Muscle layer of duodenum (tissue), 2 donors: ENCODE measurements around the gene NDUFV2.
"Not testable (repeated sequence)": the region's sequence is repeated elsewhere in the genome, so short reads cannot be mapped to it uniquely, and the experiment has no call there.

Source experiments
- H3K27ac ChIP-seq: one replicate; pipeline ENCODE4 v1.7.0; 2013; ENCODE audit warnings: mild to moderate bottlenecking, low read length
- H3K27me3 ChIP-seq: one replicate; pipeline ENCODE4 v1.7.0; 2013; ENCODE audit warnings: low read depth, mild to moderate bottlenecking, control low read depth, low read length
- H3K36me3 ChIP-seq, 2 donors: one replicate each; pipeline ENCODE4 v1.7.0; 2013; ENCODE audit warnings: low read length in 2 of 2, control low read depth in 1 of 2, mild to moderate bottlenecking in 1 of 2; ENCODE audit not compliant: insufficient read depth in 2 of 2, control insufficient read depth in 1 of 2
- H3K4me1 ChIP-seq, 2 donors: one replicate each; pipeline ENCODE4 v1.7.0; 2013; ENCODE audit warnings: low read length in 2 of 2, mild to moderate bottlenecking in 2 of 2, control low read depth in 1 of 2, moderate library complexity in 1 of 2; ENCODE audit not compliant: insufficient read depth in 2 of 2, control insufficient read depth in 1 of 2
- H3K4me3 ChIP-seq, 2 donors: one replicate each; pipeline ENCODE4 v1.7.0; 2013; ENCODE audit warnings: low read length in 2 of 2, low read depth in 1 of 2, mild to moderate bottlenecking in 1 of 2
- H3K9me3 ChIP-seq, 2 donors: one replicate each; pipeline ENCODE4 v1.7.0; 2013; ENCODE audit warnings: low read length in 2 of 2, control low read depth in 1 of 2, mild to moderate bottlenecking in 1 of 2; ENCODE audit not compliant: control insufficient read depth in 1 of 2
- donor health status: healthy.

Gene NDUFV2

GRCh38 chr18:9069601-9070000 lies 32.9 kb upstream of the NDUFV2 start:
- Histone ChIP-seq H3K27ac (peak overlapping the region; percentile 23), H3K4me1 (no peaks in the 10 kb centered on the region), H3K9me3 (no peaks in the 10 kb centered on the region)

GRCh38 chr18:9070212-9070611 lies 32.3 kb upstream of the NDUFV2 start:
- H3K27me3 ChIP-seq, result no peaks in the 10 kb centered on the region
- peak overlapping the region; percentile 23 for H3K27ac ChIP-seq
- no peaks in the 10 kb centered on the region for H3K36me3 ChIP-seq
- no peaks in the 10 kb centered on the region for H3K4me1 ChIP-seq
- H3K4me3 ChIP-seq, result no peak overlapping the region
- no peaks in the 10 kb centered on the region for H3K9me3 ChIP-seq

More at GRCh38 chr18:9069601-9070000, 32.9 kb upstream of the NDUFV2 start:
- H3K36me3 ChIP-seq, result no peaks in the 10 kb centered on the region
- no peaks in the 10 kb centered on the region for H3K27me3 ChIP-seq
- no peak overlapping the region for H3K4me3 ChIP-seq

- no peaks in the 10 kb centered on the region for H3K36me3 ChIP-seq
- no peak overlapping the region for H3K27ac ChIP-seq
- no peaks in the 10 kb centered on the region for H3K4me1 ChIP-seq
- no peaks in the 10 kb centered on the region for H3K27me3 ChIP-seq
- no peaks in the 10 kb centered on the region for H3K9me3 ChIP-seq
- H3K4me3 ChIP-seq, result no peak overlapping the region
Measured at GRCh38 chr18:9079818-9080528, 22.5 kb upstream of the NDUFV2 start.

GRCh38 chr18:9081940-9082339 lies 20.6 kb upstream of the NDUFV2 start:
- Histone ChIP-seq H3K9me3 (no peaks in the 10 kb centered on the region), H3K27me3 (no peaks in the 10 kb centered on the region), H3K4me1 (no peaks in the 10 kb centered on the region), H3K4me3 (no peak overlapping the region), H3K36me3 (no peaks in the 10 kb centered on the region), H3K27ac (no peak overlapping the region)

- Histone ChIP-seq H3K27ac (peak overlapping the region; percentile 12), H3K27me3 (no peaks in the 10 kb centered on the region), H3K4me1 (no peaks in the 10 kb centered on the region), H3K4me3 (no peak overlapping the region), H3K9me3 (no peaks in the 10 kb centered on the region), H3K36me3 (no peaks in the 10 kb centered on the region)
Measured at GRCh38 chr18:9082711-9083510, 19.6 kb upstream of the NDUFV2 start.

- no peak overlapping the region for H3K4me3 ChIP-seq
- H3K9me3 ChIP-seq, result no peaks in the 10 kb centered on the region
- H3K27ac ChIP-seq, result no peak overlapping the region
- H3K36me3 ChIP-seq, result no peaks in the 10 kb centered on the region
- no peaks in the 10 kb centered on the region for H3K27me3 ChIP-seq
- H3K4me1 ChIP-seq, result no peaks in the 10 kb centered on the region
Measured at GRCh38 chr18:9086015-9086414, 16.5 kb upstream of the NDUFV2 start.

GRCh38 chr18:9086624-9087023 lies 15.9 kb upstream of the NDUFV2 start:
- H3K4me3 ChIP-seq, result no peak overlapping the region
- no peaks in the 10 kb centered on the region for H3K9me3 ChIP-seq
- no peak overlapping the region for H3K27ac ChIP-seq
- no peaks in the 10 kb centered on the region for H3K36me3 ChIP-seq
- no peaks in the 10 kb centered on the region for H3K27me3 ChIP-seq
- H3K4me1 ChIP-seq, result no peaks in the 10 kb centered on the region

- no peaks in the 10 kb centered on the region for H3K4me1 ChIP-seq
- H3K9me3 ChIP-seq, result no peaks in the 10 kb centered on the region
- no peak overlapping the region for H3K27ac ChIP-seq
- no peak overlapping the region for H3K4me3 ChIP-seq
- no peaks in the 10 kb centered on the region for H3K36me3 ChIP-seq
- no peaks in the 10 kb centered on the region for H3K27me3 ChIP-seq
Measured at GRCh38 chr18:9087144-9087543, 15.4 kb upstream of the NDUFV2 start.

GRCh38 chr18:9088252-9088651 lies 14.2 kb upstream of the NDUFV2 start:
- Histone ChIP-seq H3K27me3 (no peaks in the 10 kb centered on the region), H3K27ac (no peak overlapping the region), H3K9me3 (no peaks in the 10 kb centered on the region), H3K4me1 (no peaks in the 10 kb centered on the region), H3K4me3 (no peak overlapping the region), H3K36me3 (no peaks in the 10 kb centered on the region)

- not testable (repeated sequence) for H3K36me3 ChIP-seq, H3K9me3 ChIP-seq, H3K27ac ChIP-seq, H3K4me1 ChIP-seq, H3K4me3 ChIP-seq, H3K27me3 ChIP-seq
Measured at GRCh38 chr18:9088727-9089126, 13.8 kb upstream of the NDUFV2 start.

- Histone ChIP-seq H3K4me1 (peaks cover 0 to 6% of the 10 kb centered on the region in 2 donors), H3K27ac (no peak overlapping the region), H3K36me3 (no peaks in the 10 kb centered on the region), H3K9me3 (no peaks in the 10 kb centered on the region), H3K4me3 (no peak overlapping the region), H3K27me3 (no peaks in the 10 kb centered on the region)
Measured at GRCh38 chr18:9090578-9090977, 11.9 kb upstream of the NDUFV2 start.
